IPS-15b (cell line): ENCODE measurements around the gene SLC35A4.

Experiments used
- H3K27me3 ChIP-seq: one replicate; pipeline ENCODE4 v1.6.1; 2013; ENCODE audit warnings: low read length; ENCODE audit not compliant: control insufficient read depth, insufficient read depth
- H3K36me3 ChIP-seq: one replicate; pipeline ENCODE4 v1.6.1; 2013; ENCODE audit warnings: low read length; ENCODE audit not compliant: control insufficient read depth, insufficient read depth
- H3K4me1 ChIP-seq: one replicate; pipeline ENCODE4 v1.6.1; 2013; ENCODE audit warnings: mild to moderate bottlenecking, low read length; ENCODE audit not compliant: control insufficient read depth, insufficient read depth
- H3K4me3 ChIP-seq: one replicate; pipeline ENCODE4 v1.5.1; 2013; ENCODE audit warnings: low read depth, low read length
- H3K9ac ChIP-seq: one replicate; pipeline ENCODE4 v1.6.1; 2013; ENCODE audit warnings: low read depth, mild to moderate bottlenecking, low read length
- H3K9me3 ChIP-seq: one replicate; pipeline ENCODE4 v1.6.1; 2013; ENCODE audit warnings: mild to moderate bottlenecking, low read length; ENCODE audit not compliant: control insufficient read depth, insufficient read depth

The SLC35A4 gene

GRCh38 chr5:140549237-140550144 is 15.1 kb upstream of the SLC35A4 start:
- Histone ChIP-seq H3K9me3 (no peaks in the 10 kb centered on the region), H3K36me3 (peaks cover 12% of the 10 kb centered on the region), H3K27me3 (no peaks in the 10 kb centered on the region), H3K9ac (no peak overlapping the region), H3K4me3 (no peak overlapping the region), H3K4me1 (peaks cover 12% of the 10 kb centered on the region)

DNA sequence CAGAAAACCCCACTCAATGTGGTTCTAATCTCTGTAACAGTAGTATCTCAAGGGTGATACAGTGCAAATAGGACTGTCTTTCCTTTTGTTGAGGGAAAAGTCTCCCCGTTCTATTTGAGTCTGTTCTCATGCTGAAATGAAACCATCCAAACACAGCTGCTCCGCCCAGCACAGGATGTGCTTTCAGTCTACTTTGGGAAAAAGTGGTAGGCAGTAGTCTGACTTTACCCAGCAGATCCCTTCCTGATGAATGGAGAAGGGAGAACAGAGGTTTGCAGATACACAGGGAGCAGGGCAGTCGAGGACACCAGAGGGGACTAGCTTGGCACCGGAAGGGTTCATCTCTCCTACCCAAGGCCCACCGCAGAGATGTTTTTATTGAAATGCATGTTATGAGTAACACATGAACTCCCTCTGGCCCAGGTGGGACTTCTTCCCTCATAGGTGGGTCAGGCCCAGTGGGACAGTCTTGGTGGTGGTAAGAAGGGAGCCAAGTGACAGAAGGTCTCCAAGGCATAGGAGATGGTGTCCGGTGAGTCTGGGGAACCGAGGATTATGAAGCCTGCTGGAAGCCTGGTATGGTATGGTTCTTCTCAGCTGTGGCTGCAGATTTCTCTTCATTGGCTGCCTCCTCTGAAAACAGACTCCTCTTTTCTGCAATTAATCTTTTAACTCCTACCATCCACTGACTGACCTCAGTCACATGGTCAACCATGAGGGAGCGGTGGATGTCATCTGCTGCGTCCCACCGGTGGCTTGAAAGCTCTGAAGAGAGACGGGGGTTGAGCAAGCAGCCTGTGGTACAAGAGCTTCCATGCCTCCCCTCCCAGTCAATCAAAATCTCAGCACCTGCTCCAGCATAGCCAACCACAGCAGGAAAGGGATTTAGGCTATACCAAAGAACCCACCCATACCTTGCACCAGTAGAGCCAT is 14.2 kb upstream of the SLC35A4 start:
- no peak overlapping the region for H3K9ac ChIP-seq
- no peak overlapping the region for H3K4me3 ChIP-seq
- no peaks in the 10 kb centered on the region for H3K9me3 ChIP-seq
- H3K27me3 ChIP-seq: no peaks in the 10 kb centered on the region
- peaks cover 12% of the 10 kb centered on the region for H3K4me1 ChIP-seq
- peaks cover 12% of the 10 kb centered on the region for H3K36me3 ChIP-seq

GRCh38 chr5:140551872-140552271 is 12.8 kb upstream of the SLC35A4 start:
- no peaks in the 10 kb centered on the region for H3K9me3 ChIP-seq
- H3K4me3 ChIP-seq: no peak overlapping the region
- no peaks in the 10 kb centered on the region for H3K27me3 ChIP-seq
- H3K36me3 ChIP-seq: peaks cover 12% of the 10 kb centered on the region
- peaks cover 12% of the 10 kb centered on the region for H3K4me1 ChIP-seq
- no peak overlapping the region for H3K9ac ChIP-seq

DNA sequence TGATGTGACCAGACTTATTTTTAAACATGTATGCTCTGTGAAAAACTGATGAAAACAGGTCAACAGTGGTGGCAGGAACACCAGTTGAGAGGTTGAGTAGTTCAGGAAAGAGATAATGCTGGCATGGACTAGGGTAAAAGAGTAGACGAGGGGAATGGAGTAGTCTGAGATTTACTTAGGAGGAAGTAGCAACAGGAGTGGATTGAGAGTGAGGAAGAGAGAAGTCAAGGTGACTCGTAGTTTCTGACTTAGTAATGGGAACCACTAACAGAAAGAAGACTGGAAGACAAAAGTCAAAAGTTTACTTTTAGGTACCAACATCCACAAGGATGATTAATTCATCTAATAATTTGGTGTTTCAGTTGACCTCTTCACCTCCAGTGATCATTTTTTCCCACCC is 11.0 kb upstream of the SLC35A4 start:
- H3K36me3 ChIP-seq: peaks cover 12% of the 10 kb centered on the region
- H3K9me3 ChIP-seq: no peaks in the 10 kb centered on the region
- H3K4me3 ChIP-seq: no peak overlapping the region
- H3K9ac ChIP-seq: no peak overlapping the region
- H3K4me1 ChIP-seq: peaks cover 12% of the 10 kb centered on the region
- no peaks in the 10 kb centered on the region for H3K27me3 ChIP-seq

DNA sequence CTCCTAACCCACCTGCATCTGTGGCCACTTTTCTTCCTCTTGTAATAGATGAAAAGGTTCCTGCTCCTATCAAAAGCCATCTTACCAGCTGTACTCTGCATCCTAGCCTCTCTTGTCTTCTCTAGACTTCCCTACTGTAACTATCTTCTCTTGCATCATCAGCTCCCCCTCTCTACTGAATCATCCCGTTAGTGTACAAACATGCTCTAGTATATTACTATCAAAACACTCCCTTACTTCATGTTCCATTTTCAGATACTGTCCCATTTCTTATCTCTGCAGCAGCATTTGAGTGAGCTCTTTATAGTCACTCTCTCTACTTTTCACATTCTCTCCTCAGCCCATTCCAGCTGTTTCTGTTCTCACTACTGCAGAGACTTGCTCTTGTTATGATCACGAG is 10.2 kb upstream of the SLC35A4 start:
- Histone ChIP-seq H3K9ac (no peak overlapping the region), H3K9me3 (no peaks in the 10 kb centered on the region), H3K4me3 (no peak overlapping the region), H3K27me3 (no peaks in the 10 kb centered on the region), H3K36me3 (peaks cover 9% of the 10 kb centered on the region), H3K4me1 (peaks cover 6% of the 10 kb centered on the region)

- H3K4me1 ChIP-seq: peaks cover 6% of the 10 kb centered on the region
- H3K36me3 ChIP-seq: peaks cover 4% of the 10 kb centered on the region
- H3K9me3 ChIP-seq: no peaks in the 10 kb centered on the region
- H3K9ac ChIP-seq: peak overlapping the region; percentile 92
- no peaks in the 10 kb centered on the region for H3K27me3 ChIP-seq
- peak overlapping the region; percentile 87 for H3K4me3 ChIP-seq
Measured at GRCh38 chr5:140555747-140556312, 8.8 kb upstream of the SLC35A4 start.

GRCh38 chr5:140556438-140556837 is 8.2 kb upstream of the SLC35A4 start:
- Histone ChIP-seq H3K4me3 (peak overlapping the region; percentile 87), H3K36me3 (peaks cover 4% of the 10 kb centered on the region), H3K9ac (peak overlapping the region; percentile 92), H3K4me1 (peaks cover 6% of the 10 kb centered on the region), H3K9me3 (no peaks in the 10 kb centered on the region), H3K27me3 (no peaks in the 10 kb centered on the region)

GRCh38 chr5:140557136-140557805 is 7.4 kb upstream of the SLC35A4 start, which contains the start of gene SRA1:
TSS of gene SRA1 (minus strand) at chr5:140557473. CDS start at chr5:140557452, 21 bp downstream.
- no peaks in the 10 kb centered on the region for H3K9me3 ChIP-seq
- H3K36me3 ChIP-seq: no peaks in the 10 kb centered on the region

DNA sequence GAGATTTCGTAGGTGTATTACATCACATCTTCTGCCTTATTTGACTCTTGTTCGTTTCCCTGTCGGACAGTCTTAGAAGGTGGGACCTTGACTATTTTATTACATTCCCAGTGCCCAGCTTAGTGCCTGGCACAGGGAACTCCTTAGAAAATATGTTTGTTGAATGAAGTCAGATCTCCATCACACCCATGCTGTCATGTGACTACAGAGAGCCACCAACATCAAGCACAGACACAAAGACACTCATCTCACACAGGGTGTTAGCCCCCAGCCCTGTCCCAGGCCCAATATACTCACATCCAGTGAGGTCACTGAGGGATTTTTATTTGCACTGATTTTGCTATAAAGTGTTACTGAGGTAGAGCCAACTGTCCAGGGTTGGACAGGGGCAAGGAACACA is 6.7 kb upstream of the SLC35A4 start:
- H3K36me3 ChIP-seq: no peaks in the 10 kb centered on the region
- H3K4me3 ChIP-seq: peak overlapping the region; percentile 87
- no peaks in the 10 kb centered on the region for H3K27me3 ChIP-seq
- no peak overlapping the region for H3K9ac ChIP-seq
- H3K4me1 ChIP-seq: peaks cover 6% of the 10 kb centered on the region
- H3K9me3 ChIP-seq: no peaks in the 10 kb centered on the region

More at GRCh38 chr5:140557136-140557805, 7.4 kb upstream of the SLC35A4 start, which contains the start of gene SRA1:
- peak within 1 kb of the TSS; percentile 92 for H3K9ac ChIP-seq
- H3K27me3 ChIP-seq: no peaks in the 10 kb centered on the region
- H3K4me3 ChIP-seq: peak within 1 kb of the TSS; percentile 87
- H3K4me1 ChIP-seq: peaks cover 6% of the 10 kb centered on the region

DNA sequence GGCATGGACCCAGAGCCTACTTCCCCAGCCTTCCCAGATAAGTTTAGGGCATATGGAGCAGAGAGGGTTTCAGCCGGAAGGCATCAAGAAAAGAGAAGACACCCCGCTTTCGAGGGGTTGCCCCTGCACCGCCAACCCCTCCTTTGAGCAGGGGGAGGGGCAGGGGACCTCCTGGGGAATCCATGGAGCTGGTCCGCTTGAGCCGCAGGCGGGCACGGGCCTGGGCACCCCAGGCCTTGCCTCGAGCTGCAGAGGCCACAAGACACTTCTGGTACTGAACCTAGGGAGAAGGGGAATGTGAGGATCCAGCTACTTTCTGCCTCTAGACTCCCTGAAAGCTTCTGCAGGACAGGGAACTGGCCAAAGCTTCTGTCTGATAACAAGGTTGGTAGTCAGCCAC is 6.1 kb upstream of the SLC35A4 start:
- no peaks in the 10 kb centered on the region for H3K9me3 ChIP-seq
- no peak overlapping the region for H3K9ac ChIP-seq
- H3K27me3 ChIP-seq: no peaks in the 10 kb centered on the region
- H3K36me3 ChIP-seq: no peaks in the 10 kb centered on the region
- no peak overlapping the region for H3K4me3 ChIP-seq
- H3K4me1 ChIP-seq: peaks cover 6% of the 10 kb centered on the region

- no peak overlapping the region for H3K4me3 ChIP-seq
- peaks cover 8% of the 10 kb centered on the region for H3K4me1 ChIP-seq
- H3K36me3 ChIP-seq: no peaks in the 10 kb centered on the region
- no peaks in the 10 kb centered on the region for H3K9me3 ChIP-seq
- no peaks in the 10 kb centered on the region for H3K27me3 ChIP-seq
- H3K9ac ChIP-seq: no peak overlapping the region
Measured at GRCh38 chr5:140560227-140560626, 4.4 kb upstream of the SLC35A4 start.
